GM12872 (cell line): ENCODE measurements around the gene TPCN1.

ENCODE experiments used
- CTCF ChIP-seq: IDR thresholded peaks from 3 replicates; pipeline ENCODE4 v1.5.1; 2011; ENCODE audit warnings: low read depth, mild to moderate bottlenecking, low read length, moderate library complexity; ENCODE audit not compliant: insufficient read depth

TPCN1 gene

GRCh38 chr12:113302886-113303640 is 81.8 kb downstream of the TPCN1 start:
- no peak for TF ChIP-seq CTCF

GRCh38 chr12:113305281-113305856 is 84.1 kb downstream of the TPCN1 start:
- no peak for TF ChIP-seq CTCF

GRCh38 chr12:113306382-113306781 is 85.1 kb downstream of the TPCN1 start:
- TF ChIP-seq CTCF, result no peak

GRCh38 chr12:113310489-113310888 is 89.2 kb downstream of the TPCN1 start:
- TF ChIP-seq CTCF, result 0 out of 3 replicates have a peak, but pooled peaks have one; percentile 17

- TF ChIP-seq CTCF, result no peak
Observed at GRCh38 chr12:113314121-113314529, 92.9 kb downstream of the TPCN1 start.

GRCh38 chr12:113315358-113315757 is 94.1 kb downstream of the TPCN1 start:
- no peak for TF ChIP-seq CTCF

GRCh38 chr12:113316155-113316554 is 94.9 kb downstream of the TPCN1 start:
- TF ChIP-seq CTCF, result peak; percentile 38; the same call in 2 of the 3 replicates
